ENCODE data around the gene PIK3CB. TPM values are rescaled to one million over a fixed set of nuclear protein-coding genes. Genes with fewer than 3 reads are reported as not detected.
A peak's percentile ranks its signal among the peaks of the same experiment; 100 is the strongest.
"Not testable (repeated sequence)": the region's sequence is repeated elsewhere in the genome, so short reads cannot be mapped to it uniquely, and the experiment has no call there.

Gene PIK3CB
- total RNA-seq, 1 donor from 2014 or later, result 44.6 TPM

DNA sequence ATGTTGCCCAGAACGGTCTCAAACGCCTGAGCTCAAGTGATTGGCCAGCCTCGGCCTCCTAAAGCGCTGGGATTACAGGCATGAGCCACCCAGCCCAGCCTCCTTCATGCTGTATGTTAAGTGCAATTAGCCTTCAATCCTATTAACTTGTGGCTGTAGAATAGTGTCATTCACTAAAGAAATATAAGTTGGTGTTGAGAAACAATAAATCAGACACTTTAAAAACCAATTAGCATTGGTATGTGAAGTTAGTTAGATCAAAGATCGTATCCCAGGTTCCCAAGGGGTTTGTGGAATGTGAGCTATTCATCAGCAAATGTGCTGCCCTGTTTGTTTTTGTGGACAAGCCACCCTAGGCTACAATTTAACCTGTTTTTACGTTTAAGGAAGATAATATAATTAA, 11.0 kb upstream of the PIK3CB start:
- no peaks in the 10 kb centered on the region for H3K27me3 ChIP-seq (ENCODE audit: low read depth)
- TF ChIP-seq, protein P1, sequence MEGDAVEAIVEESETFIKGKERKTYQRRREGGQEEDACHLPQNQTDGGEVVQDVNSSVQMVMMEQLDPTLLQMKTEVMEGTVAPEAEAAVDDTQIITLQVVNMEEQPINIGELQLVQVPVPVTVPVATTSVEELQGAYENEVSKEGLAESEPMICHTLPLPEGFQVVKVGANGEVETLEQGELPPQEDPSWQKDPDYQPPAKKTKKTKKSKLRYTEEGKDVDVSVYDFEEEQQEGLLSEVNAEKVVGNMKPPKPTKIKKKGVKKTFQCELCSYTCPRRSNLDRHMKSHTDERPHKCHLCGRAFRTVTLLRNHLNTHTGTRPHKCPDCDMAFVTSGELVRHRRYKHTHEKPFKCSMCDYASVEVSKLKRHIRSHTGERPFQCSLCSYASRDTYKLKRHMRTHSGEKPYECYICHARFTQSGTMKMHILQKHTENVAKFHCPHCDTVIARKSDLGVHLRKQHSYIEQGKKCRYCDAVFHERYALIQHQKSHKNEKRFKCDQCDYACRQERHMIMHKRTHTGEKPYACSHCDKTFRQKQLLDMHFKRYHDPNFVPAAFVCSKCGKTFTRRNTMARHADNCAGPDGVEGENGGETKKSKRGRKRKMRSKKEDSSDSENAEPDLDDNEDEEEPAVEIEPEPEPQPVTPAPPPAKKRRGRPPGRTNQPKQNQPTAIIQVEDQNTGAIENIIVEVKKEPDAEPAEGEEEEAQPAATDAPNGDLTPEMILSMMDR (IDR thresholded peaks at IDR 0.05), result no peak
- no peak overlapping the region for H3K4me3 ChIP-seq
- H3K4me1 ChIP-seq, result no peaks in the 10 kb centered on the region
- H3K27ac ChIP-seq, result no peak overlapping the region
- ATAC-seq, result no peak
- intact Hi-C loops (cut with DNase I), result no loop called here
- H3K36me3 ChIP-seq, result no peaks in the 10 kb centered on the region
- DNase-seq, result no peak
- H3K9me3 ChIP-seq, result no peaks in the 10 kb centered on the region

DNA sequence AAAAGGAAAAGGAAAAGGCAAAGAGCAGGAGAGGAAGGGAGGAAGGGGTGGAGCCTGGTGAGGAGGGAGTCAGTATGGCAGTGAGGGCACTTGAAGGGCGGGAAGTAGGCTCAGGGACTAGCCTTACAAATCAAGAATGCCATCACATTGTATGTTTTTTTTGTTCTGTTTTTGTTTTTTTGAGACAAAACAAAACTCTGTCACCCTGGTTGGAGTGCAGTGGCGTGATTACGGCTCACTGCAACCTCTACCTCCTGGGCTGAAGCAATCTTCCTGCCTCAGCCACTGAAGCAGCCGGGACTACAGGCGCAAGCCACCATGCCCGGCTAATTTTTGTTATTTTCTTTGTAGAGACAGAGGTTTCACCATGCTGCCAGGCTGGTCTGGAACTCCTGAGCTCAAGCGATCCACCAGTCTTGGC, 10.5 kb upstream of the PIK3CB start:
- Histone ChIP-seq H3K4me1 (no peaks in the 10 kb centered on the region), H3K27ac (no peak overlapping the region), H3K4me3 (no peak overlapping the region), H3K27me3 (ENCODE audit: low read depth) (no peaks in the 10 kb centered on the region), H3K36me3 (no peaks in the 10 kb centered on the region), H3K9me3 (no peaks in the 10 kb centered on the region)
- intact Hi-C loops (cut with DNase I), result no loop called here
- no peak for DNase-seq
- TF ChIP-seq, protein P1 (IDR thresholded peaks at IDR 0.05), result no peak
- ATAC-seq, result peak in 1 of 2 donors; percentile 55

DNA sequence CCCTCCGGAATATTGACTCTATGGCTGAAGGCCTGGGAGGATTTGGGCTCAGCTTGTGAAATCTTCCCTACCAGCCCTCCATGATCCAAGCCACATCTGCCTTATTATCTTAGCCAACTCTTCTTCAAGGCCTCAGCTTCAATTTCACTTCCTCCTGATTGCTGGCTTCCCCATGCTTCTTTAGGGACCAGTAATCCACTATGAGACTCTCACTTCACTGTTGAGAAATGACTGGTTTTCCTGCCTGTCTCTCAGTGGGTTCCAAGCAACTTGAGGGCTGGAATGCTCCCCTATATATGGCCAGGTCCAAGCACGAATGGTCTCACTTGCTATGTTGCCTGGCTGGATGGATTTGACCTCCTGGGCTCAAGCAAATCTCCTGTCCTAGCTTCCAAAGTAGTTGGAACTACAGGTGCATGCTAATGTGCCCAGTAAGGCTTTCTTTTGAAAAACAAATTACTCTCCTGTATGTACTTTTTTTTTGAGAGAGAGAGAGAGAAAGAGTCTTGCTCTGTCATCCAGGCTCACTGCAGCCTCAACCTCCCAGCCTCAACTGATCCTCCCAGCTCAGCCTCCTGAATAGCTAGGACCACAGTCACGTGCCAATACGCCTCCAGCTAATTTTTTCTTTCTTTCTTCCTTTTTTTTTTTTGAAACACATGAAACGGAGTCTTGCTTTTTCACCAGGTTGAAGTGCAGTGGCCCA, 7.9 kb upstream of the PIK3CB start:
- intact Hi-C loops (cut with DNase I), result no loop called here
- H3K27ac ChIP-seq, result no peak overlapping the region
- DNase-seq (no peak), ATAC-seq (peak; percentile 62)
- H3K4me1 ChIP-seq, result no peaks in the 10 kb centered on the region
- H3K9me3 ChIP-seq, result no peaks in the 10 kb centered on the region
- H3K4me3 ChIP-seq, result no peak overlapping the region
- no peaks in the 10 kb centered on the region for H3K36me3 ChIP-seq
- TF ChIP-seq, protein P1 (IDR thresholded peaks at IDR 0.05), result no peak
- H3K27me3 ChIP-seq (ENCODE audit: low read depth), result no peaks in the 10 kb centered on the region

DNA sequence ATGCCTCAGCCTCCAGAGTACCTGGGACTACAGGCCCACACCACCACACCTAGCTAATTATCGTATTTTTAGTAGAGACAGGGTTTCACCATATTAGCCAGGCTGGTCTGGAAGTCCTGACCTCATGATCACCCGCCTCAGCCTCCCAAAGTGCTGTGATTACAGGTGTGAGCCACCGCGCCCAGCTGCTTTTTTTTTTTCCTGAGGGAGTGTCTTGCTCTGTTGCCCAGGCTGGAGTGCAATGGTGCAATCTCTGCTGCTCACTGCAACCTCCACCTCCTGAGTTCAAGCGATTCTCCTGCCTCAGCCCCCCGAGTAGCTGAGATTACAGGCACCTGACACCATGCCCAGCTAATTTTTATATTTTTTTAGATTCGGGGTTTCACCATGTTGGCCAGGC, 3.7 kb upstream of the PIK3CB start:
- ATAC-seq; intact Hi-C loops (cut with DNase I); H3K4me1 ChIP-seq; H3K9me3 ChIP-seq; H3K27me3 ChIP-seq (ENCODE audit: low read depth); H3K4me3 ChIP-seq; H3K36me3 ChIP-seq; DNase-seq; H3K27ac ChIP-seq: not testable (repeated sequence)

DNA sequence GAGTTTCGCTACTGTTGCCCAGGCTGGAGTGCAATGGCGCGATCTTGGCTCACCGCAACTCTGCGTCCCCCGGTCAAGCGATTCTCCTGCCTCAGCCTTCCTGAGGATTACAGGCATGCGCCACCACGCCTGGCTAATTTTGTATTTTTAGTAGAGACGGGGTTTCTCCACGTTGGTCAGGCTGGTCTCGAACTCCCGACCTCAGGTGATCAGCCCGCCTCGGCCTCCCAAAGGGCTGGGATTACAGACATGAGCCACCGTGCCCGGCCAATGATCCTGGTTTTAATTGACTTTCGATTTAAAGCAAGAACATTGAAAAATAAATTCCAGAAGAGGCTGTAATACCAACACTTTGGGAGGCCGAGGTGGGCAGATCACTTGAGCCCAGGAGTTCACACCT, 1.1 kb upstream of the PIK3CB start:
- ATAC-seq; DNase-seq; H3K9me3 ChIP-seq; H3K27me3 ChIP-seq (ENCODE audit: low read depth); H3K36me3 ChIP-seq; intact Hi-C loops (cut with DNase I); H3K4me3 ChIP-seq: not testable (repeated sequence)
- Histone ChIP-seq H3K27ac (peak overlapping the region; percentile 98), H3K4me1 (peaks cover 16% of the 10 kb centered on the region)

DNA sequence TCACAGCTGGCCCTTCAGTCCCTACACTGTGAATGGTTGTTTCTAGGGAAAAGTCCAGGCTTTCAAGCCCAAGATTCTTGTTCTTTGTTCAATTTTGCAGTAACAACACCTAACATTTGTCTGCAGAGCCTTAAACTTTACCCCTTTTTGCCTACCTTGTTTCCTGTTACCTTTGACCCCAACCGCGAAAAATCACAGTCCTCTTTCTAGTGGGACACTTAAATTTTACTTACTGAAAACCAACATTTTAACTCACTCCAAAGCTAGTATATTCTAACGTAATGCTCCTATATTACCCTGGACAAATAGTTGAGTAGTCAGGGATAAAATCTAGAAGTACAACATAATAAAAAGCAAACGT, 649 bp upstream of the PIK3CB start:
- TF ChIP-seq, protein P1 (IDR thresholded peaks at IDR 0.05), result no peak
- Histone ChIP-seq H3K27me3 (ENCODE audit: low read depth) (no peaks in the 10 kb centered on the region), H3K27ac (peak overlapping the region; percentile 98), H3K36me3 (no peaks in the 10 kb centered on the region), H3K4me1 (peaks cover 16% of the 10 kb centered on the region), H3K4me3 (peak overlapping the region; percentile 96), H3K9me3 (no peaks in the 10 kb centered on the region)
- ATAC-seq (no peak), DNase-seq (no peak)
- intact Hi-C loops (cut with DNase I), result no loop called here

Data from lower lobe of right lung (tissue), 2 donors.